Measurements from ENCODE around the gene SLC51A.

The SLC51A gene

DNA sequence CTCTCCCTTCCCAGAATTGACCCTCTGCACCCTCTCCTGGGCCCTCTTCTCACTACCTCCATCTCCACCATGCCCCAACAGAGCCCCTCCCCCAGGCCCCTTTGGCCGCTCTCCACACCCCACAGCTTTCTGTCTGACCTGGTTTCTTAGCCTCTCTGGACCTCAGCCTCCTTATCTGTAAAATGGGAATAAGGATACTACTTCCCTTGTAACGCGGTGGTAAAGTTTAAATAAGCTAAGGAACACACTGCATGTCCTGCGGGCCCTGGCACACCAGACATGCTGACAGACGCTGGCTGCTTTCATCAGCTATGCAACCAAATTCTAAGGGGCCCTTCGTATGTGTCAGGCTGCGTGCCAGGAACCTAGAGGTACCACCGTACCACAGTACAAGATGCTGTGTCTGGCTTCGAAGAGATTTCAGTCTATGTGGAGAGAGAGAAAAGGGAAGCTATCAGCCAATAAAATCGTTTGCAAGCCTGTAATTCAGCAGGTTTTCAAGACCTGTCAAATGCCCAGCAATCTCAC, 777 bp upstream of the SLC51A start:
- DNase-seq (ENCODE audit: low read depth in 2 of 2): no peak

DNA sequence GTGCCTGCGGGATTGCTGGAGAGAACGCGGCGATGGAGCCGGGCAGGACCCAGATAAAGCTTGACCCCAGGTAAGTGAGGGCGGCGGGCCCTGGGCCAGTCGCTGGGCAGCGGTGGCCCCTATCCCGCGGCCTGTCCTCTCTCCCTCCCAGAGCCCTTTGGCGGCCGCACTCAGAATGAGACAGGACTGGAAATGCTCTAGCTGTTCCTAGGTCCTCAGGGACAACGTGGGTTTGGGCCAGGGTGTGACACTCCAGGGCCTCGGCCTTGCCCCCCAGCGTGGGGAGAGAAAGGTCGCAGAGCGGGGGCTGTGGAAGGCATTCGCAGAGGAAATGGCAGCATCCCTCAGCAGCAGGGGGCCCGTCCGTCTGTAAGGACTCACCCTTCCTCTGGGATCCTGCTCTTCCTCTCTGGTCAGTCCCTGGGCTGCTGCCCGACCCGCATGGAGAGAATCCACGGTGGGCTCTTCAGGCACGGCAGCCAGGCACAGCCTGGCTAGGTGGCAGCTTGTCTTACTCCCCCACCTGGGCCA, 412 bp downstream of the SLC51A start:
- no peak for DNase-seq (ENCODE audit: low read depth in 2 of 2)

DNA sequence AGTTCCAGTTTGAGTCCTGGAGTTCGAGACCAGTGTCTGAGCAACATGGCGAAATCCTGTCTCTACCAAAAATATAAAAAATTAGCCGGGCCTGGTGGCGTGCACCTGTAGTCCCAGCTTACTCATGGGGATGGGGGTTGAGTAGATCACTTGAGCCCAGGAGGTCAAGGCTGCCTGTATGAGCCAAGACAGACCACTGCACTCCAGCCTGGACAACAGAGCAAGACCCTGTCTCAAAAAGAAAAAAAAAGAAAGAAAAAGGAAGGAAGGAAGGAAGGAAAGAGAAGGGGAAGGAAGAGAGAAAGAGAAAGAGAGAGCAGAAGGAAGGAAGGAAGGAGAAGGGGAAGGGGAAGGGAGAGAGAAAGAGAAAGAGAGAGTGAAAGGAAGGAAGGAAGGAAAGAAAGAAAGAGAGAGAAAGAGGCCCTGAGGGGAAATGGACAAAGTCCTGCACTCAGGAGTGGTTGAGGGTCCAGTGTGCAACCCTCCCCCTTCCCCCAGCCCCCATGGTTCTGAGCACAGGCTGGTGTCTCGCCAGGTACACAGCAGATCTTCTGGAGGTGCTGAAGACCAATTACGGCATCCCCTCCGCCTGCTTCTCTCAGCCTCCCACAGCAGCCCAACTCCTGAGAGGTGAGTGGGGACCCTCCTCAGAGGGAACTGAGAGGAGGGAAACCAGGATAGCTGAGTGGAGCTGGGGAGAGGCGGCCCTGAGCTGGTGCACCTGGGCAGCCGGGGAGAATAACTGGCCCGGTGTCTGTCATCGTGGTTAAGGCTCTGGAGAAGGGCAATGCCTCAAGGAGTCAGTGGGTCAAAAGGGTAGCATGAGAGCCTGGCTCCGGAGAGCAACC, 1.2 kb downstream of the SLC51A start:
- DNase-seq (ENCODE audit: low read depth in 2 of 2): no peak

DNA sequence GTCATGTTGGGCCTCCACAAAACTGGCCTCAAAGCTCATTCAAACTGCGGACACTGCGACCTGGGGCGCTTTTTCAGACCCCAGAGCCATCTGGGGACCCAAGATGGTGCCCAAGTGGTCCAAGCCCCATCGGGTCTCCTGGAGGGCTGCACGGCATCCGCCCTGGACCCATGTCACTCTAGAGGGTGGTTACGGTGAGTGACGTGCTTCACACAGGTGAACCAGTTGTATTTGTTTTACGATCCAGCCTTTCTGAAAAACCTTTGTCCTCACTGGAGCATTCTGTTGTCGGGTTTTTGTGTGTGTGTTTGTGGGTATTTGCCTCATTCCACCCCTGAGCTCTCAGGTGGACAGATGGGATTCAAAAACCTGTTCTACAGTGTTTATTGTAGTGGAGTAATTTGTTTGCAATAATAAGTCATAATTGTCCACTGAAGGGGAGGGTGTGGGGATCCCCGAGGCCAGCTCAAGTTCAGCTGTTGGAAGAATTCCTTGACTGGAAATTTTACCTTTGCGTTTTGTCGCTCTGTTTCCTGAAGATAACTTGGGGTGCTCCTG, 1.9 kb downstream of the SLC51A start:
- DNase-seq (ENCODE audit: low read depth in 2 of 2): no peak

DNA sequence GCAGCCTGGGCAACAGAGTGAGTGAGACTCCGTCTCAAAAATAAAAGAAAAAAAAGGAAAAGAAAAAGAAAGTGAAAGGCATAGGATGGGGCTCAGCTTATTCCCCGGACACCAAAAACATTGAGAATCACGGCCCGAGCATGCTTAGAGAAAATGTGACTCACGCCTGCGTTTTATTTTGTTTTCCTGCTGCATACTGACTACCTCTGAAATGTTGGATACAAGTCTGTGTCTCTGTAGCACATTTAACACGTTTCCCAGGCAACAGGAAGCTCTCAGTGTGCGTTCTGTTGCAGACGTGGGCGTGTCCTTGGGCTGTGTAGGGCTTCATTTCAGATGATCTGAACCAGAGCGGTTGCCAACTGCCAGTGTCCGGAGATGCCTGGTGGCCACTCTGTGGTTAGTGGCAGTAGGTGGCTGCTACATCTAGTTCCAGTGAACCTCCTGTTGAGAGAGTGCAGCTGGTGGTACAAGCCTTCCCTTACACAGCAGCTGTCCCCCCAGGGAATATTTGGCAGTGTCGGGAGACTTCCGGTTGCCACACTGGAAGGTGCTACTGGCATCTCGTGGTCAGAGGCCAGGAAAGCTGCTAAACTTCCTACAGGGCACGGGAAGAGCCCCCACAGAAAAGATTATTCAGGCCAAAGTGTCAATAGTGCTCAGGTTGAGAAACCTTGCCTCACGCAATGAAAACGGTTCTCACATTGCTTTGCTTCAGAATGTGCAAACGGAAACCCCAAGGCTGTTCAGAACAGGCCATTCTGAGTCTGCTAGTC, 3.0 kb downstream of the SLC51A start:
- DNase-seq (ENCODE audit: low read depth in 2 of 2): peak; percentile 30 to 37

DNA sequence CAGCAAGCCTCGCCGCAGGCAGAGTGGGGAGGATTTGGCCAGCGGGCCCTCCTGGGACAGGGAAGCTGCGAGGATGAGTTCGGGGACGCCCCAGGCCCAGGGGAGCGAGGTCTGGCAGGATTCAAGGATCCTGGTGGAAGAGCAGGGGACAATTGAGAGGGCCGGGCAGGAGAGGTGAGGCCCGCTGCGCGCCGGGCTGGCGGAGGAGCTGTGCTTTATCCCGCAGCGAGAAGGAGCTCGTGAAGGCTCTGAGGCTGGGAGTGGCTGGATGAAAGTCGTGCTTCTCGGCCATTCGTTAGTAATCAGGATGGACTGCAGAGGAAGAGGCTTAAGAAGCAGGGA, 3.6 kb downstream of the SLC51A start:
- no peak for DNase-seq (ENCODE audit: low read depth in 2 of 2)

DNA sequence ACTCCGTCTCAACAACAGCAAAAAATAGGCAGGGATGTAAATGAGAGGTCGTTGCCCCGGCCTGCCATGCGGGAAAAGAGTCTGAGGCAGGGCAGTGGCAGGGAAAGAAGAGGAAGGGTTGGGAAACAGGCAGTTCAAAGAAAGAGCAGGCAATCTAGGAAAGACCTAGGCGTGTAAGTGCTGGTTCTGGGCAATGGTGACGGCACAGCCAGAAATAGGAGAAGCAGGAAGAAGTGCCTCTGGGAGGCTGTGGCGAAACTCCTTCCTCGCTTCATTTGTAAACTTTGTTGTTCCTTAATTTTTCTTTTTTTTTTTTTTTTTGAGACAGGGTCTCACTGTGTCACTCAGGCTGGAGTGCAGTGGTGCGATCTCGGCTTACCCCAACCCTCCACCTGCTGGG, 4.3 kb downstream of the SLC51A start:
- no peak for DNase-seq (ENCODE audit: low read depth in 2 of 2)

DNA sequence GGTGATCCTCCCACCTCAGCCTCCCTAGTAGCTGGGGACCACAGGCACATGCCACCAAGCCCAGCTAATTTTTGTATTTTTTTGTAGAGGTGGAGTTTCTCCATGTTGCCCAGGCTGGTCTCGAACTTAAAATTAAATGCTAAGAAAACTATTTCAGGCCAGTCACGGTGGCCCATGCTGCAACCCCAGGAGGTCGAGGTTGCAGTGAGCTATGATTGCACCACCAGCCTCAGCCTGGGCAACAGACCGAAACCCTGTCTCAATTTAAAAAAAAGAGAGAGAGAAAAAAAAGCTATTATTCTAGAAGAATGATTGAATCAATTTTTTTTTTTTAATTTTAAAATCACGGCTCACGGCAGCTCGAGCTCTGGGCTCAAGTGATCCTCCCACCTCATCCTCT, 4.7 kb downstream of the SLC51A start:
- DNase-seq (ENCODE audit: low read depth in 2 of 2): no peak

DNA sequence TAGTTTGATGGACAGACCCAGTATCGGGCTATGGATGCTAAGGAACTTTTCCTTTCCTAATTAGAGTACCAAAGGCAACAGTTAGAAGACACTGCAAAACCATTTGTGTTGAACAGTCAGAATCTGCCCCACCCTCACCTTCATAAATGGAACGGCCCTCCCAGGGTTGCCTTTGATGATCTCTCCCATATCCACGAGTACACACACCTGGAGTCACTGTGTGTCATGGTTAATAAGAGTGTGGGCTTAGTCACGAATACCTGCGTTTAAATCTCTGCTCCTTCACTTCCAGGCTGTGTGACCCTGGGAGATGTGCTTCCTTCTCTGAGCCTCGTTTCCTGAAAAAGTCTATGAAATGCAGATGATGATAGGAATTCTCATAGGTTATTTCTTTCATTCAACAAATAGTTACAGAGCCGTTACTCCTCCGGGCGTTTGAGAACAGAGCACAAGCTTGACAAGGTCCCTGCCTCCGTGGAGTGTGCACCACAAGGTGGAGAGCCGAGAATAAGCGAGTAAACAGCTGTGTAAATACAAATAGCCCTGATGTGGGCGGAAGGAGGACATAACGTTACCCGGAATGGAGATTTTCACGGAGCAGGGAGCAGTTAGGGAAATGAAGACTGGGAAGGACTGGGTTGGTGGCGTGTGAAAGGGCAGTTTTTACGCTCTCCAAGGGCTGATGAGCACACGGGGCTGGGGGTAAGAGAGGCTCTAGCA, 6.7 kb downstream of the SLC51A start:
- DNase-seq (ENCODE audit: low read depth in 2 of 2): no peak

DNA sequence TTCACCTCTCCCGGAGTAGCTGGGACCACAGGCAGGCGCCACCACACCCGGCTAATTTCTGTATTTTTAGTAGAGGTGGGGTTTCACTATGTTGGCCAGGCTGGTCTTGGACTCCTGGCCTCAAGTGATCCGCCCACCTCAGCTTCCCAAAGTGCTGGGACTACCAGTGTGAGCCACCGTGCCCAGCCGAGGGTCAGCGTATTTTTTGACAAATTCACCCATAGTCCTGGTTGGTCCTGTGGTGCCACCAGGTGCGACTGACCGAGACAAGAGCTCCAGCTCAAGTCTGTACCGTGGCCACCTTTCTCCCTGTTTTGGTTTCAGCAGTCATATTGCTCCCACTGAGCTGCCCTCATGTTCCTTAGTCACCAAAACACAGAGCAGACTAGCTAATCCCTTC, 8.8 kb downstream of the SLC51A start:
- no peak for DNase-seq (ENCODE audit: low read depth in 2 of 2)

DNA sequence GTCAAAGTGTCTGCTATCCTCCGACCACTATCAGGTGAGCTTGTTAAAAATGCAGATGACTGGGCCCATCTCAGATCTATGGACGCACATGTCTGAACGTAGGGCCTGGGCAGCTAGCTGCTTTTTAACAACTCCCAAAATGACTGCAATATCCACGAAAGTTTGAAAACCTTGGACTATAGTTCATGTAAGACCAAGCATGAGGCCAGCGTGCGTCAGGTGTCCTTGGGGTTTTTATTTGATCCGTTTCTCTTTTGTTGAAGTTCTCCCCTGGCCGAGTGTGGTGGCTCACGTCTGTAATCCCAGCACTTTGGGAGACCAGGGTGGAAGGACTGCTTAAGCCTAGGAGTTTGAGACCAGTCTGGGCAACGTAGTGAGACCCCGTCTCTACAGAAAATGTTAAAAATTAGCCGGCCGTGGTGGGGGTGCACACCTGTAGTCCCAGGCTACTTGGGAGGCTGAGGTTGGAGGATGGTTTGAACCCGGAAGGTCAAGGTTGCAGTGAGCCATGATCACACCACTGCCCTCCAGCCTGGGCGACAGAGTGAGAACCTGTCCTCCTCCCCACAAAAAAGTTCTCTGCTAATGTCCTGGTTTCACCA, 9.5 kb downstream of the SLC51A start:
- DNase-seq (ENCODE audit: low read depth in 2 of 2): no peak

DNA sequence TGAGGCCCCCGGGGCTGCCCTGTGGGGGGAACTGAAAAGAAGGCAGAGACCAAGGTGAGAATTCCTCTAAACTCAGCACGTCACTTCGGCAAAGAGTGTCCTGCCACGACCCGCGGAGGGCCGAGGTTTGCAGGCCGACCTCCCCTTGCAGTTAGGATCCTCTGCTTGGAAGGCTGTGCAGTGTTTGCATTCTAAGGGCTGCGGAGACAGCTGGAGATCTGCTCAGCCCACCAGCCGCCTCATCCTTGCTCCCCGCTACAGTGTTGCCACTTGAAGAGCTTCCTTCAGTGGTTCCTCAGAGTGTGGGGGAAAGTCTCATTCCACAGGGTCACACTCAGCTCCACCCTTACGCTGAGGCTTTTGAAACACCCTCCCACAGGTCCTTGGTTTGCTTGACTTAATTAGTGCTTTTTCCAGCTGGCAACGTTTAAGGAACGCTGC, 10.8 kb downstream of the SLC51A start:
- no peak for DNase-seq (ENCODE audit: low read depth in 2 of 2)

DNA sequence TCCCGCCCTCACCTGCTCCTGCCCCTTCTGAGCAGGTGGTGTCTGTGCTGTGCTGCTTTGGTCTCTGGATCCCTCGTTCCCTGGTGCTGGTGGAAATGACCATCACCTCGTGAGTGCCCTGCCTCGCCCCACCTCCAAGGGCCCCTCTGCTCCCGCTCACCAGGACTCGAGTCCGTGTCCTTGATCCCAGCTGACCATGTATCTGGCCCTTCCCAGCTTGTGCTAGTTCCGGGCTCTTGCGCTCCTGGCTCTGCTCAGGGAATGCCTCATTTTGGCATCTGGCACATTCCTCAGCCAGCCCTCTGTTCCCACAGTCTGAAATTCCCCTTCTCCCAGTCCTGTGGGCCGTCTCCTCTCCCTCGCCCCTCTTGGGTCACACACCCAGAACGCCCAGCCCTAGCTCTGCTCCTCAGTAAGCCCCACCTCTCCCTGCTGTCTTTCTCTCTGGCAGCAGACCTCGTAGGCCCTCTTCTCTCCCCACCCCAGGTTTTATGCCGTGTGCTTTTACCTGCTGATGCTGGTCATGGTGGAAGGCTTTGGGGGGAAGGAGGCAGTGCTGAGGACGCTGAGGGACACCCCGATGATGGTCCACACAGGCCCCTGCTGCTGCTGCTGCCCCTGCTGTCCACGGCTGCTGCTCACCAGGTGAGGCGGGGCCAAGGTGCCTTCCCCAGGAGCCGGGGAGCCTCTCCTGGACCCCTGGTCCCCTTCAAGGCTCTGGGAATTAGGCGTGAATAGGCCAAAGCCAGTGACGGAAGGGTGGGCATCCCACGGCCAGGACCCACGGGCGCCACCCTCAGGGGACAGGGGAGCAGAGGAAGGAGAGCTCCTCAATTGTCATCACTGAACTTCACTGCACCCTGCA, 11.5 kb downstream of the SLC51A start:
- no peak for DNase-seq (ENCODE audit: low read depth in 2 of 2)

DNA sequence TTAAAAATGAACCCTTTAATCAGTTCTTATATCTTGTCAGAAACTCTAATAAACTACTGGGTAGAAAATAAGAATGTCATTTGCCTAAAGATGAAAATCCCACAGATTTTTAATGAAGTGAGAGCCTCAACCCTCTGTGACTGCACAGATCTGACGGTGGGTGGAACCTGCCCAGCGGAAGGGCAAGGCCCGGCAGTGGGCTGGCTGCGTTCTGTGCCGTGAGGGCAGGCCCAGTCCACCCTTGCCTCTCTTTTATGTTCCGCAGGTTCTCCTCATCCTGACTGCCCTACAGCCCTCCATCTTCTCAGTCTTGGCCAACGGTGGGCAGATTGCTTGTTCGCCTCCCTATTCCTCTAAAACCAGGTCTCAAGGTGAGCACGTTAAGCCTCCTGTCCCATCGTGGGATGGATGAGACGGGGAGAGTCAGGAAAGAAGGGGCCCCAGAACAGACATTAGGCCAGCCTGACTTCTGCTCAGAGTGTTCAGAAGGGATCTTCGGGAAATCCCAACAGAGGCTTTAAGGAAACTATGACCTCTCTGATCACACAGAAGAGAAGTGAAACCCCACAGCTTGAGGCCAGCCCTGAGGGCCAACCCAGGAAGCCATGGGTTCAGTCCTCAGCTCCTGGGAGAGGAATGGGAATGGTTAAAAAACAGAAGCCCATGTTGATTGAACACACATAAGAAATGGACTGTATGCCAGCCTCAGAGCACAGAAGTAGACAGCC, 16.0 kb downstream of the SLC51A start:
- no peak for DNase-seq (ENCODE audit: low read depth in 2 of 2)

DNA sequence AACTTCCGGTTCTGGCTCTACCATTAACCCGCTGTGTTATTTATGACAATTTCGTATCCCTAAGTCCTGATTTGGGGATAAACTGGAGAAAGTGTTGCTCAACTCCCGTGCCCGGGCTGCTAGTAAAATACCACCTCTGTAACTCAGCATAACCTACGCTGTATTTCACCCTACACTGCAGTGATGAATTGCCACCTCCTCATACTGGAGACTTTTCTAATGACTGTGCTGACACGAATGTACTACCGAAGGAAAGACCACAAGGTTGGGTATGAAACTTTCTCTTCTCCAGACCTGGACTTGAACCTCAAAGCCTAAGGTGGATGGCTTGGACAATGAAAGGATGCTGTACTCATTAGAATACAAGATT, 16.5 kb downstream of the SLC51A start:
- no peak for DNase-seq (ENCODE audit: low read depth in 2 of 2)

DNA sequence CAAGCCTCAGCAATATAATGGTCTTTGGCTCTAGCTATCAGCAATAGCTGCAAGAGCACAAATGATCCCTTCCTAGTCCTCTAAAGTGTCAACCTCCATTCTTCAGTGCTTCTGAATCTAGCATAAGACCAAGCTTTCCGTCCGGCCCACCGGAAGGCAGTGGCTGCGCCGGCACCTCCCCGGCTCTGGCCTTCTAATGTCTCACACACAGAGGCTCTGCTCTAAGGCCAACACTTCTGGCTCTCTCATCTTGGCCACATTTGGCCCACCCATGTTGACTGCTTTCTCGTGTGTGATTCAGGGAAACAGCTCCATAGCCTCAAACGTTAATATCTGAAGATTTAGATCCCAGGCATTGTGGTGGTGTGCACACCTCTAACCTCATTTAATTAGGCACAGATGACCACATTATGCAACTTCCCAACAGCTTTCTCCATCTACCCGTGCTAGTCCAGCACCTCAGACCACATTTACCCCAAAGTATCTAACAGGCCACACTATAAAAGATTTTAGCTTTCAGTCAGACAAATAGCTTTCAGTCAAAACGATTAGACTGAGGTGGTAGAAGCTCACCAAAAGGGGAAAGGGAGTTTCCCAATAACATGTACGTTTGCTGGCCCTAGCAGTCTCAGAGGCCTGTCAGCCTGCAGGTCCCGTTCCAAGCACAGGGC, 19.3 kb downstream of the SLC51A start:
- no peak for DNase-seq (ENCODE audit: low read depth in 2 of 2)

DNA sequence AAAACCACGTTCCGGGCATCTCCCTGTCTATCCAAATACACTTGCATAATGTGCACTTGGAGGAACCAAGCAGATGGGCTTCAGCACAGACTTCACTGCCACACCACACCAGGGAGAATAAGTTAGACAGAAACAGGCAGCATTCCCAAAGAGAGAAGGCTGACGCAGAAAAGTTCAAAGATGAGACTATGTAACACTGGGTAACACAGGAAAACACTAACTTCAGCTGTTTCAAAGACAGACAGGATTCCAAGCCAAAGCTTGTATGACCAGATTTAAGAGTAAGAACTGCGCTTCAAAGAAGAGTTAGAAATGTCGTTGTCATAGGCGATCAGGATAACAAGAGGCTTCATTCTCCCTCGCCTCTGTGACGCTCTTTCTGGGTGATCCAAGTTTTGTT, 19.9 kb downstream of the SLC51A start:
- DNase-seq (ENCODE audit: low read depth in 2 of 2): no peak

DNA sequence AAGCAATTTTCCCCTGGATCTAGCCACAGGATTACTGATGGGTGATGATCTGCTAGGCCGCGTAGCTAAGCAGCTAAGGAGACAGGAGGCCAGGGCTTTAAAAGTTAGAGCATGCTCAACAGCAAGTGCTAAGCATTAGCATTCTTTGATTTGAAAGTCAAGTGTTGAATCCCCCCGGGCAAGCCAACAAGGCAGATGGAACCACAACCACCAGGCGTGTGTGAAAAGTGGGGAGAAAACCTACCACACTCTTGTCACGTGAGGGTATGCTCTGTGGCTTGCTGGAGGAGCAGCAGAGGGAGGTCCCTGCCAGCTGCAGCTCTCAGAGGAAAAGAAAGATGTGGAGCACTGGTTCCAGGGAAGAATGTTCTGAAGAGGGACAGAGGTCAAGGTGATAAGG, 20.9 kb downstream of the SLC51A start:
- DNase-seq (ENCODE audit: low read depth in 2 of 2): no peak

Measured in stimulated activated CD8-positive, alpha-beta memory T cell treated with anti-CD3 and anti-CD28 coated beads, Interleukin-15, amount 100 ng/mL, for 48 hours (primary cell).